ENCODE measurements around the gene SAMD13.

Gene SAMD13

DNA sequence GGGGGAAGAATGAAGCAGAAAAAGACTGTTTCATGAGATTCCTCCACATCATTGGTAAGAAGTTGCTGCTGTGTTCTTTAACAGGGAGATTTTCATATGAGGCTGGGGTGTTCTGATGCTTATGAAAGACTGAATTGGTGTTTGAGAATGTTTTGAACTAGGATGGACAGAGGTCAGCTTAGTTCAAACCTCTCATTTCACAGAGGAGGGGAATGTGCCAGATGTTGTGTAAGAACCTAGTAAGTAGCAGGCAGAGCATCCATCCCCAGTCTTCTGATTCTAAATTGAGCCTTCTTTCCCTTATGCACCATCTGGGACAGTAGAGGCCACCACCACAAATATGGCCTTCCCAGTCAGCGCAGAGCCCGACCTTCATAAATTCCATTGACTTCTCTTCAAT lies 43.7 kb downstream of the SAMD13 start:
- no peak for DNase-seq (ENCODE audit: low read depth)

DNA sequence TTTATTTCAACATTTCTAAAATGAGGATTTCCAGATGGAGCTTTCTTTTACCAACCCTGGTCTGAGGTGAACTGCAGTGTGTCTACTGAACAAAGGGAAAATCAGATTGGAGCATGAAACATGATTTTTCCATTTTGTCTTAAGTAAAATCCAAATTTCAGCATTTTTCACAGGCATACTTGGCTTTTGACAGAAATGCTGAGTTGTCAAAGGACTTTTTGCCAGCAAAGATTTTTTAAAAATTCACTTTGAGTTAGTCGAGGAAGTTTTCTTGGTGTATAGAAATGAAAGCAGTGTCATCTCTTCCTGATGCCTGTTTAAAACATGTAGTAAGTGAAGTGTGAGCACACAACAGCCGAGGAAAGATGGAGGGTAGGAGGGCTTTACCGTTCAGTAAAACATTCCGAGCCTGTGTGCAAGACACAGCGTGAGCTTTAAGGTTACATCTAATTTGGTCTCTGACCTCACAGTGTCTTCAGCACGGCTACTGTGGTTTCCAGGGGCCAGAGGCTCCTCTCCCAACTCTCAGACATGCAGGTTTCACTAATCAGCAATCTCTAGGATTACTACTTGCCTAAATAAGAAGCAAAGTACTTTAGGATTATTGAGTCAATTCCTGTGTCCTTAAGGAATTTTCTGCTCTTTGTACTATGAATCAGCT lies 45.9 kb downstream of the SAMD13 start:
- DNase-seq (ENCODE audit: low read depth): no peak

DNA sequence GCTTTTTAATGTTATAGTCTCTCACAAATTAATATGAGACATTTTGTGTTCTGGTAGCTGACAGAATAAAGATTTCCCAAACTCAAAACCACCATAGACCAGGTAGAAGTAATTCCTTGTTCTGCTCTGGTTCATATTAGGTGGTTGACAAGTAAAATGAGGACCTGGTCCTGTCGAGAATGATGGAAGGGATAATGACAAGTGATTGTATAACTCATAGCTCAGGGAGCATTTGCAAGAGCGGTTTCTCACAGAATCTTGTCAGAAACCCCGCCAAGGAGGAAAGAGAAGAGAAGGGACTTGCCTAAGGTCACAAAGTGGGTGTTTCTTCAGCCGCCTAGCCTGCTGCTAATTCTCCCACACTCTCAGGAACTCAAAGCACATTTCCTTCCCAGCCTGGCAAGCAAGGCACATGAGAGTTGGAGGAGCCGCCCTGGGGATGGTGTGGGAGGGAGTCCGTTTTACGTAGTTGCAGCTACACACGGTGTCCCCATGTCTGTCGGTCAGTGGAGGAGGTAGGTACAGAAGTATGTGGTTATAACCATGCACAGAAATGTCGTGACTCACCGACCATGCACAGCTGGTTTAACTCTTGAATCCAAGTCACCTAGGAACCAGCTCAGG lies 46.5 kb downstream of the SAMD13 start:
- DNase-seq (ENCODE audit: low read depth): no peak

DNA sequence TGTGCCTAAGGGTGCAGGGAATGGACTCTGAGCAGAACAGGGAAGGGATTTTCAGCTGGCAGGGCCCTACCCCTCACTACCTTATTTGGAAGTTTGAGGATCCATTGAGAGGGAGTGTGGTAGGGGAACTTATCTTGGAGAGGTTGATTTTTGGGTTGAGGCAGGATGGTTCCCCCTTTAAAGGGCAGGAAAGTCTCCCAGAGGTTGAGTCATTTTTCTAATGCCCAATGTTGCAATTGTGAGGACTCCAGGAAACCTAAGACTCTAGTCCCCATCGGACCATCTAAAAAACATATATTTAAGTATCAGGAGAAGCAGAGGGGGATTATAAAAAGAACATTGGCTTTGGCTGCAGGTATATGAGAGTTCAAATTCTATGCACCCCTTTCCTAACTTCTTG lies 47.3 kb downstream of the SAMD13 start:
- no peak for DNase-seq (ENCODE audit: low read depth)

DNA sequence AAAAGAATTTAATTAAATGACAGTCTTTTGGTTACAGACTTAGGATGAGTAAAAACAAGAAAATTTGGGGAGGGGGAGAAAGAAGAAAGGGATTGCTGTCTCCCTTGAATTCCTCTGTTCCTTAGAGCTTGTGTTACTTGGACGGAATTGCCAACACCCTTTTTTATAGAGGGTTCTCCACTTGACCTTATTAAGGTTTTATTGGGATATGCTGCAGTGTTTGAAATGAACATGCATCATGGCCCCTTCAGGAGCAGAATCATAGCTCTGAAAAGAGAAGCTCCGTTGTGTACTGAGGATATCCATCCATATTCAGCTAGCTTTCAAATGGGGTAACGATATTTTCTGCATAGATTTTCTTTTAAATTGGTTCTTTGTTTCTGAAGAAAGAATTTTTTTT lies 48.6 kb downstream of the SAMD13 start:
- no peak for DNase-seq (ENCODE audit: low read depth)

DNA sequence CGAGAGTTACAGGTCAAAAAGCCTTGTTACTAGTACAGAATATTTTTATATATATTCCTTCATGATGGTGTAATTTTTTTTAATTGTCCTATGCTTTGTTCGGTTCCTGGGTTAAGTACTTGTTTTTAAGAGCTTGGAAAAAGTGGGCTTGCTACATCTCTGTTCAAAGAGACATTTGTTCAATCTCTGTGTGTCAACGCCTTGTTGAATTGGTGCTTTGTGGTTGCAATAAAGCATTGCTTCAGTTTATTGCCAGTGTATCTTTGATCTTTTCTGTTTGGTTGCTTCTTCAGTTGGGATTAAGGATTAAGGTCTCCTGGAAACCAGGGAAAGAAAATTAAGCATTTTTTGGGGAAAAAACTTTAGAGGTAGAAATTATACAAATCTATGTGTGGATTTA lies 49.0 kb downstream of the SAMD13 start:
- no peak for DNase-seq (ENCODE audit: low read depth)

DNA sequence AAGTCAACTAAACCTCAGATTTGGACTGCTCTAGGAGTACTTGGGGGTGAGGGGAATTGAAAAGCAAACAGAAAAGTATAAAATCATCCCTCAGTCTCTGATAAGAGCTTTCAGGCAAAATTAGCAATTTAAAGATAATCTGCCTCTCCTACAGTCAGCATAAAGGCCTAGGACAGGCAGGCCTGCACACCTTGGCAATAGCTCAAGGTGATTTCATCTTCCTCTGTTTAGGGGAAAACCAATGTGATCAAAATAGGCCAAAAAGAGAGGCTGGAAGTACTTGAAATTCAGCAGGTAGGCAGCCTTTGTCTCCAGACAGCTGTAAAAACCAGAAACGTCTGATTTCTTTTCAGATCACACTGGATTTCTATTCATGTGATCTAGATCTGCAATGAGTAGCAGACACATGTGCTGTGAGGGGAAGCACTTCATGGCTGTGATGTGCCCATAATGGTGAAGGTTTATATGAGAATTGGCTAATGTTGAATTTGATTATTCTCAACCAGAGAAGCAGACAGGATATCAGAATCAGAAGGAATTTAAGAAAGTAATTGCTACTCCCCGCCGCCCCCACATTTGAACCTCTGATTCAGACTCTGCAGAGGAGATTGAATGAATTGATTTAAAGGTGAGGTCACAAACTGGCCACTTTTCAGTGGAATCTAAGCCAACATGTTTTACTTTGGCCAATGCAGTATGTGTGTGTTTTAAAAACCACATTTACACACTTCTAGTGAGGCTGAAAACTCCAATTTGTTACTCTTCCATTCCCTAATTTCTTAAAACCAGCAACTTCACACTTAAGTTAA lies 51.0 kb downstream of the SAMD13 start:
- DNase-seq (ENCODE audit: low read depth): no peak

DNA sequence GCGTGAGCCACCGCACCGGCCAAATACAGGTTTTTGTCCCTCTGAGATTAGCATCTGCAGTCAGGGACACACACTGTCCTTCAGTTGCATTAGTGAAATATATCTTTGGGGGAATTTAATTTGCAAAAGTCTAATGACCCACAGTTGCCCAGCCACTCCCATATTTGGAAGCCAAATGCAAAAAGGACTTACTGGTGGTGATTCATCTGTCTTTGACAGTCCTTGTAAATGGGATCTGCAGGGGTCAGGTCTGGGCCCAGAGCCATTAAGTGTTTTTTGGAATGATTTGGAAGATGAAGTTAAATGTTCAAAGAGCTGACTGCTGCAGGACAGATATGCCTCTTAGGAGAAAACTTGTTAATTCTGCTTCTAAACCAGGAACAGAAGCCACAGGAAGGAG lies 52.2 kb downstream of the SAMD13 start:
- DNase-seq (ENCODE audit: low read depth): no peak

DNA sequence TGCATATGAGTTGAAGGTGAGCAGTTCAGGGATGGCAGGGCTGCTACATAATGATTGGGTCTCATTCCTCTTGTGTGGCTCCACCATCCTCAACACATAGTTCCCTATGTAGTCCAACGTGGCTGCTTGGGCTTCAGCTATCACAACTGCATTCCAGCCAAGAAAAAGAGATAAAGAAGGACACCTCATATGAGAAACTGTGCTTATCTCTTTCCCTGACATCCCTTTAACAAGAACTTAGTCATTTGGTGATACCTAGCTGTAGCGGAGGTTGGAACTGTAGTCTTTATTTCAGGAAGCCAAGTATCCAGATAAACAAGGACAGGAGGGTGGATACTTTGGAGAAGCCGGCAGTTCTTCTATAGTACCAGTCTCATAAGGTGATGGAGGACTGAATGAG lies 54.0 kb downstream of the SAMD13 start:
- no peak for DNase-seq (ENCODE audit: low read depth)

DNA sequence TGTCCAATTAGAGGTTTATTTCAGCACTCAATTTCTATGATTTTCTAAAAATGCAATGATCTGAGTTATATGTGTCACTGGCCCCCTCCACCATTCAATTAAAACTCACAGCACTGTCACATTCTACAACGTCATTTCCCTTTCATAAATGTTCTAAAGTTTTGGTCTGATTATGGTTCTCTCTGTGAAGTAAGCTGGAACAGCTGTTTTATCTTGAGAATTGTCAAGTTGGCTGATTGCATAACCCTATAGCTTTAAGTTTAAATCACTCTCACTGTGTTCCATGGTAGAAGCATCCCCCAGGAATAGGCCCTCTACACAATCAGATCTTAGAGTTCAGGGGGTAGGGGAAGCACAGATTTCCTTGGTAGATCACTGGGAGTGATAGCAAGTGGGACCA lies 55.4 kb downstream of the SAMD13 start:
- DNase-seq (ENCODE audit: low read depth): no peak

DNA sequence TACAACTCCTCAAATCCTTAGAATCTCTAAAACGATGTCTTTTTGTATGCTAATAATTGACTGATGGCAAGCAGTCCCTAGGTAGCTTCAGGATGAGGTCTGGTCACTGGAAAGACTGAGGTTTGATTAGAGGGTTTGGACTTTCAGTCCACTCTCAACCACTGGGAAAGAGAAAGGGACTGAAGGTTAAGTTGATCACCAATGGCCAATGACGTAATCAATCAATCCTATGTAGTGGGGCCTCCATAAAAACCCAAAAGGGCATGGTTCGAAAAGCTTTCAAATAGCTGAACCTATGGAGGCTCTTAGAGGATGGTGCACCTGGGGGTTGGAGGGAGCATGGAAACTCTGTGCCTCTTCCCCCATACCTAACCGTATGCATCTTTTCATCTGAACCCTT lies 57.2 kb downstream of the SAMD13 start:
- DNase-seq (ENCODE audit: low read depth): no peak

DNA sequence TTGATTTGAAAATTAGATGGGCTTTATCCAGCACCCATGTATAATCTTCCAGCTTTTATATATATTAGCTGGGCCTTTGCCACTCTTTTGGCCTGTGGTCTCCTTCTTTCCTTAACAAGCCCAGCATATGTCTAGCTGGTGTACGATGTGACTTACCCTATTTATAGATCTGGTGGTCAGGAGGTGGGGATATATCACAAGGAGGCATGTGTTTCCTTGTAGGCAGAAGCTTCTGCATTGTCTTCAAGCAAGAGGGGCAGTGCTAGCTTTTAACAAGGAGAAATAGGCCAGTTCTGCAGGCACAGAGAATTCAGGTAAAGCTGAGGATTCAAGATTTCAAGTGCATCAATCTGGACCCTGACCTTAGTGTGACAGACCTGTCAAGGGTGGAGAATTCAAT lies 58.8 kb downstream of the SAMD13 start:
- no peak for DNase-seq (ENCODE audit: low read depth)

DNA sequence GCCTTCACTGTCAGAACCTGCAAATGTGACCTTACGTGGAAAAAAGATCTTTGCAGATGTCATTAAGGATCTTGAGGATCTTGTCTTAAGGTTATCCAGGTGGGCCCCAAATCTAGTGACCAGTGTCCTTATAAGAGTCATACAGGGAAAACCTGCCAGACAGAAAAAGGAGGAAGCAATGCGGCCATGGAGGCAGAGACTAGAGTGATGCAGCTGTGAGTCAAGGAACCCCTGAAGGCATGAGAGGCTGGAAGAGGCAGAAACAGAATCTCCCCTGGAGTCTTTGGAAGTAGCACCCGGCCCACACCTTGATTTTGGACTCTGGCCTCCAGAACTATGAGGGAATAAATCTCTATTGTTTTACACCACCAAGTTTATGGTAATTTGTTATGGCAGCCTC lies 60.3 kb downstream of the SAMD13 start:
- DNase-seq (ENCODE audit: low read depth): no peak

DNA sequence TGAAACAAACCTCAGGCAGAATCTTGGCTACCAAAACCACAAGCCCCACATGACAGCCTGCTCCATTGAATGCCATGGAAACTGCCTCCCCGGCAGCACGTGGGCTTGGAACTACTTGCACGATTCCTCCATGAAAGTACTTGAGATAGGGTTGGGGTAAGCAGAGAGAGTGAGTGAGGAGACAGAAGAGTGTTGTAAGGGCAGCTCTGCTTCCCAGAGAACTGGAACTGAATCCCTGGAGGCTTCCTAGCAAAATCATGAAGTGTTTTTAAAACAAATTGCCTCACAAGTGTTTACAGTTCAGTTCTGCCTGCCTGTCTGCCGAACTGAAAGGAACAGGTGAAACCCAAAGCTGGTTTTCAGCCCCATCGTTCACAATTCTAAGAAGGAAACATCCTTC lies 61.5 kb downstream of the SAMD13 start:
- DNase-seq (ENCODE audit: low read depth): no peak

DNA sequence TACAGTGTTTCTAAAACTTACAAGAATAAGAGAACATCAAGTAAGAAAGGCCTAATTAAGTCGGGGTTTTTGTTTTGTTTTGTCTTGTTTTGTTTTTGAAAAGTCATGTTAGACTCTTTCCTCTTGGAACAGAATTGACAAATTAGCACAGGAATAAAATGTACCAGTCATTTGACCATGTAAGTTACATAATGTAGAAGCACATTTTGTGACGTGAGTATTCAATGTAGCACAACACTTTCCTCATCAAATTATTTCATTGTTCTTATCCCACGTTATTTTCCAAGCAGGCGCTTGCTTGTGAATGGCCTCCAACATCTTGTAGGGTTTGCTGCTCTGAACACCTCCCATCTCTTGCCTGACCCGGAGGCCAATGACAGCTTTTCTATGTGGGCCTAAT lies 62.1 kb downstream of the SAMD13 start:
- DNase-seq (ENCODE audit: low read depth): no peak

DNA sequence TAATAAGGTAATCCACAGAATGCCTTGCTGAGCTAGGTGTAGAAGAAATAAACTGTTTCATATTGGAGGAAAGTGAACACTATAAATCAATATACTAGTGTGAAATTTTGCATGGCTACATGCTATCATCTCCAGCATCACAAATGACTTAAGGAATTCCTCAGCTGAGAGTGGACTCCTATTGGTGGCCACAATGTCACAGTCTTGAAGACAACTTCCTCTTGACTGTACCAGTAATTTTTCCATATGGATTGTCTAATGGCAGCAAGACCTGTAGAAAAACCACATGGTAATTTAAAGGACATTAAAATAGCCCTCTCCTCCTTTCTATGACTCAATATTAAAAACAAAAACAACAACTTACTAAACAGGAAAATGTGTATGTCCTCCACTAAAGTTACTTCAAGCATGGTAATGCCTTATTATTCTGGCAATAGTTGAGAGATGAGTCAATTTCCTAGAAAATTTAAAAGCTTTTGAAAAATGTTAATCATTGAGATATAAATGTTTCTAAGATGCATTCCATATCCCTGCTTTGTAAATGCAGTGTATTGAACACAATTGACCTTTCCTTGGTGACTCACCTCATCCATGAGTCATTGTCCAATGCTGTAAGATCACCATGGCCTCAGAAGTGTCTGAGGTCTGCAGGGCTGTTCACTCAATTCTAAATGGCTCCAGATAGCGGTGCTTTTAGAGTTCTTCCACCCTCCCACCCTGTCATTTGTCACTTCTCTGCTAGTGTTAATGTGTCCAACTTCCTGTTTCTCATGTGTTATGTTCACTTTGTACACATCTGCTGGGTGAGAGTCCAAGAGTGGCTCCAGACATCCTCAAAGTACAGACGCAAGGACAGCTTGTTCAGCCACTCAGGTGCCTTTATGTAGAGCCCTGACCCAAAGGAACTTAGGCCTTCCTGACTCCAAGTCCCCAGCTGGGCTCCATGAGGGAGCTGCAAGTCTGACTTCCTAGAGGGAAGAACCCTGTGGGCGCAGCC lies 64.0 kb downstream of the SAMD13 start:
- DNase-seq (ENCODE audit: low read depth): no peak

DNA sequence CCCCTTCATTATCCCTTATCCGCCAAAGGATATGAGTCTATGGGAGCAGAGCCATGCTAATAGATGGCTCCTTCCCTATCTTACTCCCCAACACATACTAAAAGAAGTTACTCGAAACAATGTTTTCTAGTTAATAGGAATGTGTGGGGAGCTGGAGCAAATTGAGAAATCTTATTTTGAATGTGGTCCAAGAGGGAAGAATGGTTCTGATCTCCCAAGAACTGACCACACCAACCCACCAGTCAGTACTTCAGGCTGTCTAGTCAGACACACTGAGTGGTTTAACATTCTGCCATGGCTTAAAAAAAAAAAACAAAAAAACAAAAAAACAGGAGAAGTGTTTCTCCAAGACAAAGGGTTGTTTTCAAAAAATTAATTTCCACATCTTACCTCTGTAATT lies 65.3 kb downstream of the SAMD13 start:
- DNase-seq (ENCODE audit: low read depth): no peak

DNA sequence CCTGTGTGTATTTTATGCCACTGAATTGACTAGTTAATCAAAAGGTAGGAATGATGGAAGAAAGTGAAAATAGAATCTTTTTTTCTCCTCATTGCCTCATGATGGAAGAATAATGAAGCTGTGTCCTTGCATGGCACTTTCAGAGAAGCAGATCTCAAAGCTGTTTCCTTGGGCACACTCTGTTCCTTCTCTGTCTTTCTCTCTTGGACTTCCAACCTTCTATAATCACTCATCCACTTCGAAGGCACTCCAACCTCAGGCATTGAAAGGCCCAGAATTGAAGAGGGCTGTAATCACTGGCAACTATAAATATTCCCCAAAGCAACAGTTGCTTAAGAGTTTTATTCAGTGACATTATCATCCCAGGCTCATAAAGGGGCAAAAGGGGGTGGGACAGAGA lies 65.7 kb downstream of the SAMD13 start:
- DNase-seq (ENCODE audit: low read depth): no peak

DNA sequence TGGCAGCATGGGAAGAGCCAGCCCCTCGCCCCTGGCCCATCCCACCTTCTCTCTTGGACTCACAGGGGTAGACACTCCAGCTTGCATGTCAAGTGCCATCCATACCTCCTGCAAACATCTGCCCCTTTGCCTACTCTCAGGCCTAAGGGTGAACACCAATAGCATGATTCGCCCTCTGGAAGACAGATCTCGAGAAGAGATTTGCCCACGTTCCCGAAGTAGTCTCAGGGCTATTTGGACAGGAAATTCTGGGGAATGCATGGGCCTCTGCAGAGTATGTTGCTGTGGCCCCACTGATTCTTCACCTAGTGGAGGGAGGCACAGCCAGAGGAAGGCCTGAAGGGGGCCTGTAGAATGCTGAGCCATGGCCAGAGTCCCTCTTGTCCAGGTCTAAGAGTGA lies 66.9 kb downstream of the SAMD13 start:
- no peak for DNase-seq (ENCODE audit: low read depth)

DNA sequence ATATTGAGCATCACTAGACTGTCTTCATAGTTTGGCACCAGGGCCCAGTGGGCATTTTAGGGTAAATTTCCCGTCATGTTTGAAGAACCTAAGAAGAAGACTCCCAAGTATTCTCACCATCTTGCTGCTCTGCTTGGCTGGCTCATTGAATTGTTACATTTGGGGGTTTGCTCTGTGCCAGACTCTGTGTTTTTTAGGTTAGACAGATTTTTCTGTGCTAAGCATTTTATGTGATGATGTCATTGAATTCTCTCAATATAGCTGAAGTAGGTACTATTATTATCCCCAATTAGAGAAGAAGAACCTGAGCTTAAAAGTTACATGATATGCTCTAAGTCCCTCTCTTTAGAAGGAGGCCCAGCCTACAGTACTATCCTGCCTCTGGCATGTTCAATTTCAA lies 68.8 kb downstream of the SAMD13 start:
- DNase-seq (ENCODE audit: low read depth): no peak

DNA sequence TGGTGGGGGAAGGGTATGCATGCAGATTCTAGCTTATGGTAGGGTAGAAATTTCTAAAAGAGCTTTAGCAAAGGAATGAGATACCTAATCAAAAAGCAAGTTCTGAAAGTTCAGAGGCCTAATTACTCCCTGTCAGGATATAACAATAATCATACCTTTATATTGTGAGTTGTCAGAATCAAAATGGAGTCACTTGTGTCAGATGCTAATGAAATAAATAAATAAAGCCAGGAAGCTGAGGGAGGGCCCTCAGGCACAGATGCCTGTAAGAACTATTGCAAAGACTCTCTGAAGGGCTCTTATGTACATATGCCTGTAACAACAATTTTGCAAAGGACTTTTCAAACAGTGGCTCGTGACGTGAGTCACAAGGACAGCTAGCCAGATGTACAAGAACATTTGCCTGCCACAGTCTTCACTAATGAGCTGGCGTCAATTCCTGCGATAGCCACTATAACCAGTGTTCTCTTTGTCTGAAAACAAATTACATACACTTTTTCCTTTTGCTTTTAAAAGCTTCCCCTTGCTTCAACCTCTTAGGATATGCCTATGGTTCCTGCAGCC lies 69.4 kb downstream of the SAMD13 start:
- no peak for DNase-seq (ENCODE audit: low read depth)
